GF-D8 (cell line): ENCODE measurements around the gene PITPNC1.
"Not testable (repeated sequence)": the region's sequence is repeated elsewhere in the genome, so short reads cannot be mapped to it uniquely, and the experiment has no call there.

Experiments
- DNase-seq: peaks from one replicate; lab custom pipeline; 2025; lab: John Stamatoyannopoulos, UW

Gene PITPNC1

GRCh38 chr17:67401106-67401505, 24.0 kb downstream of the PITPNC1 start:
- DNase-seq: no peak

- no peak for DNase-seq
These were observed 24.8 kb downstream of the PITPNC1 start for GRCh38 chr17:67401598-67402504.

GRCh38 chr17:67403065-67403464, 26.0 kb downstream of the PITPNC1 start:
- DNase-seq: no peak

- no peak for DNase-seq
These were observed 26.4 kb downstream of the PITPNC1 start for GRCh38 chr17:67403483-67403882.

- DNase-seq: not testable (repeated sequence)
These were observed 31.4 kb downstream of the PITPNC1 start for GRCh38 chr17:67408455-67408830.

GRCh38 chr17:67411397-67411796, 34.3 kb downstream of the PITPNC1 start:
- DNase-seq: no peak

- no peak for DNase-seq
These were observed 35.0 kb downstream of the PITPNC1 start for GRCh38 chr17:67412032-67412431.

GRCh38 chr17:67412941-67413340, 35.9 kb downstream of the PITPNC1 start:
- no peak for DNase-seq

- no peak for DNase-seq
These were observed 36.3 kb downstream of the PITPNC1 start for GRCh38 chr17:67413388-67413787.

- DNase-seq: no peak
These were observed 37.0 kb downstream of the PITPNC1 start for GRCh38 chr17:67414130-67414529.

GRCh38 chr17:67414559-67414958, 37.5 kb downstream of the PITPNC1 start:
- no peak for DNase-seq

- no peak for DNase-seq
These were observed 38.2 kb downstream of the PITPNC1 start for GRCh38 chr17:67415291-67415690.

- no peak for DNase-seq
These were observed 40.4 kb downstream of the PITPNC1 start for GRCh38 chr17:67417507-67417906.

- DNase-seq: no peak
These were observed 43.9 kb downstream of the PITPNC1 start for GRCh38 chr17:67420994-67421393.

GRCh38 chr17:67421869-67422273, 44.8 kb downstream of the PITPNC1 start:
- no peak for DNase-seq

GRCh38 chr17:67422296-67422695, 45.2 kb downstream of the PITPNC1 start:
- DNase-seq: not testable (repeated sequence)

- DNase-seq: no peak
These were observed 45.8 kb downstream of the PITPNC1 start for GRCh38 chr17:67422897-67423296.

GRCh38 chr17:67425571-67426160, 48.6 kb downstream of the PITPNC1 start:
- DNase-seq: no peak

GRCh38 chr17:67427424-67427823, 50.3 kb downstream of the PITPNC1 start:
- DNase-seq: no peak

- DNase-seq: not testable (repeated sequence)
These were observed 53.4 kb downstream of the PITPNC1 start for GRCh38 chr17:67430515-67430914.

- DNase-seq: no peak
These were observed 54.4 kb downstream of the PITPNC1 start for GRCh38 chr17:67431249-67432015.

- no peak for DNase-seq
These were observed 56.3 kb downstream of the PITPNC1 start for GRCh38 chr17:67433248-67433924.
